ENCODE data around the gene NCKAP5. TPM values are rescaled to one million over a fixed set of nuclear protein-coding genes. Genes with fewer than 3 reads are reported as not detected.

Gene NCKAP5
- total and polyA plus RNA-seq, 4 donors, result 0.57 to 2.8 (median 2.4) TPM

- H3K4me3 ChIP-seq (ENCODE audit: low read depth in 1 of 3, low read length in 3 of 3), result no peak overlapping the region
- H3K9ac ChIP-seq (ENCODE audit: low read depth in 1 of 2, low read length in 2 of 2), result no peak overlapping the region
- H3K27me3 ChIP-seq (ENCODE audit: control insufficient read depth in 4 of 4, insufficient read depth in 4 of 4, low read length in 3 of 4), result no peaks in the 10 kb centered on the region
- no peaks in the 10 kb centered on the region for H3K9me3 ChIP-seq (ENCODE audit: control insufficient read depth in 4 of 4, low read length in 3 of 4)
- no peak for TF ChIP-seq CTCF (IDR thresholded peaks at IDR 0.05; ENCODE audit: low read depth, low read length, missing input control)
- peak; percentile 24 for TF ChIP-seq FOXA1 (IDR thresholded peaks at IDR 0.05)
- TF ChIP-seq NR2F2 (IDR thresholded peaks at IDR 0.05), result peak; percentile 89
- peak; percentile 75 for TF ChIP-seq REST (IDR thresholded peaks at IDR 0.05)
- TF ChIP-seq MAX (IDR thresholded peaks at IDR 0.05), result peak; percentile 84
- peak; percentile 52 for TF ChIP-seq ATF3 (IDR thresholded peaks at IDR 0.05)
- TF ChIP-seq ZBTB33 (IDR thresholded peaks at IDR 0.05), result peak; percentile 70
- TF ChIP-seq SP1 (IDR thresholded peaks at IDR 0.05), result peak; percentile 99
- TF ChIP-seq YY1 (IDR thresholded peaks at IDR 0.05), result peak; percentile 82
- TF ChIP-seq HNF4G (IDR thresholded peaks at IDR 0.05), result peak; percentile 98
- peak; percentile 48 for TF ChIP-seq FOXA2 (IDR thresholded peaks at IDR 0.05)
- TF ChIP-seq TAF1 (conservative IDR thresholded peaks at IDR 0.05), result no peak
- peak in 1 of 2 donors; percentile 53 for TF ChIP-seq GABPA (IDR thresholded peaks at IDR 0.05 in 1 of 2, conservative IDR thresholded peaks at IDR 0.05 in 1 of 2)
- peak; percentile 93 for TF ChIP-seq RXRA (IDR thresholded peaks at IDR 0.05)
- peak; percentile 55 to 57 for TF ChIP-seq RAD21 (IDR thresholded peaks at IDR 0.05)
- peak; percentile 38 to 53 for TF ChIP-seq EGR1 (IDR thresholded peaks at IDR 0.05; ENCODE audit: low read depth in 2 of 2)
- TF ChIP-seq HNF4A (conservative IDR thresholded peaks at IDR 0.05), result peak; percentile 99
- peak in 1 of 2 donors; percentile 90 for TF ChIP-seq JUND (IDR thresholded peaks at IDR 0.05)
- H3K4me1 ChIP-seq (ENCODE audit: control insufficient read depth in 4 of 4, insufficient read depth in 4 of 4, low read length in 3 of 4), result peaks cover 4 to 31% (median 23%) of the 10 kb centered on the region in 4 donors
- no peak for DNase-seq (ENCODE audit: low spot score)
- H3K27ac ChIP-seq (ENCODE audit: low read depth in 1 of 2, low read length in 2 of 2), result peak overlapping the region; percentile 61 to 71
- no peaks in the 10 kb centered on the region for H3K36me3 ChIP-seq (ENCODE audit: control insufficient read depth in 4 of 4, insufficient read depth in 3 of 4, low read depth in 1 of 4, low read length in 3 of 4)
- 24% methylated on average over 6 of the region's 6 CpGs for whole genome bisulfite sequencing
Measured at GRCh38 chr2:132632000-132632649, 936.1 kb downstream of the NCKAP5 start.
